Hypothalamus (tissue), 51 donors: ENCODE results near the gene LAG3.

Source experiments
- DNase-seq, 51 donors: peaks; one replicate each; lab custom pipeline; 2025; lab: John Stamatoyannopoulos, UW

The LAG3 gene

DNA sequence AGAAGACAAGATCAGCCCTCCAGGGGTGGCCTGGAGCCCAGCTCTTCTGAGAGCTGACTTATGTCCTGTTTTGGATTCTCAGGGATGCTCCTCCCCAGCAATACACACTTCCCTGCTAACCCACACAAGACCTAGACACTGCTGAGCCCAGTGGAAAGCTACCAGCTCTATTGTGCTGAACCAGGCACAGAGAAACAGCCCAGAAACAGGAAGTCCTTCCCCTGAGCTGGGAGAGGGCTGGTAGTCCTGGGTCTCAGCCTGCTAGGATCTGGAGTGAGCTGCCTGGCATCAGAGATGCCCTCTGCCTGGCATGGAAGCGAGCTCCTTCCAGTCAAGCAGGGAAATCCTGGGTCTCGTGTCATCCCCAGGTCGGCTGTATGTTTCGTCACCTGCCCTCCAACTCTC, 1.2 kb upstream of the LAG3 start:
- peak in 9 of 51 donors; percentile 3 to 21 (median 13) for DNase-seq

DNA sequence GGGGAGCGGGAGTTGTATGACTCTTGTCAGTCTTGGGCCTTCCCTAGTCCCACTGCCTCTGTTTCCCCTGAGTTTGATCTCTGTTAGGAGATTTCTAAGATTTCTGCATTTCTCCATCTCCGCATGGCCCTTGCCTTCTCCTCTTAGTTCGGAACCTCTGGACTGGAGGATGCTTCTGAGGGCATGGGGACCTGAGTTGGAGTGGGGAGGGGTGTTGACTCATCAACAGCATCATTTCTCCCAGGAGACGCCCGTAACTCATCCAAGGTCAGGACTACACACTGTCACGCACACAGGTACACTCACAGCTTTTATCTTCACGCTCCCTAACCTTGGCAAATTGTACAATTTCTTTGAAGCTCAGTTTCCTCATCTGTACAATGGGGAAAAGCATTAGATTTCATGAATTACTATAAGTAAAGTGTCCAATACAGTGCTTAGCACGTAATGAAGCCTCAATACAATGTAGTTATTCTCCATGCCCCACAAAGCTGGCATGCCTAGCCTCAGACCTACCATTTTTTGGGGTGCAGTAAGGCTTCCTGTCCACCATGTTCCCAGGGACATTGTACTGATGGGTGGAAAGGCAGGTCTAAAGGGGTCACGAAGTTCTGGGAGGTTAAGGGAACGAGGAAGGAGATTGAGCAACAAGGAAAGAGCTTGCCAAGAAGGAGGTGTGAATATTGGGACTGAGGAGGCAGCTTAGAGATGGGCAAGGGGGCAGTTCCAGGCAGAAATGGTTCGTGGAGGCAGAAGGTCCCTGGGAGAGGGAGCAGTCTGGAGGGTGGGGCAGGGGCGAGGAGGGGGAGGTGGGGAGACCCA, 600 bp upstream of the LAG3 start:
- no peak for DNase-seq

DNA sequence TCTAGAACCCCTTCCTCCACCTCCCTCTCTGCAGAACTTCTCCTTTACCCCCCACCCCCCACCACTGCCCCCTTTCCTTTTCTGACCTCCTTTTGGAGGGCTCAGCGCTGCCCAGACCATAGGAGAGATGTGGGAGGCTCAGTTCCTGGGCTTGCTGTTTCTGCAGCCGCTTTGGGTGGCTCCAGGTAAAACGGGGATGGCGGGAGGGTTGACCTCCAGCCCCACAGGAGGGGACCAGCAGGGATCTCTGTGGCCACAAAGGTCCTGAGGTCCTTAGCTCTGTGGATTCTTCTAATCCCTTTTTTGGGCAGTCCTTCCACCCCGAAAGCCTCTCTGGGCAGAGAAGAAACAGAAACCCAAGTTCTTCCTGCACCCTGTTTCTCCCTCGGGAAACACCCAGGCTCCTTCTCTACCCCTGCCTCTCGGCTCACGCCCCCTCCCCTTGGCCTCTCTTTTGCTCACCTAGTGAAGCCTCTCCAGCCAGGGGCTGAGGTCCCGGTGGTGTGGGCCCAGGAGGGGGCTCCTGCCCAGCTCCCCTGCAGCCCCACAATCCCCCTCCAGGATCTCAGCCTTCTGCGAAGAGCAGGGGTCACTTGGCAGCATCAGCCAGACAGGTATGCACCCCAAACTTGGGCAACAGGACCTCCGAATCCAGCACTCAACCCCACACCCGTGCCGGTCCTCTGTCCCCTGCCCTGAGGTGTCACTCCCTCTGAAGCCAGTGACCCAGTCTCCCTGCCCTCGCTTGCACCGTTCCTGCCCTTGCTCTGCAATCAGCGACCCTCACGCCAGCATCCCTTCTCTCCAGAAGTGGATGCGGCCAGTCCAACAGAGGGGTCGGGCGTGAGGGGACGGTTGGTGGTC, 638 bp downstream of the LAG3 start:
- DNase-seq, result no peak

DNA sequence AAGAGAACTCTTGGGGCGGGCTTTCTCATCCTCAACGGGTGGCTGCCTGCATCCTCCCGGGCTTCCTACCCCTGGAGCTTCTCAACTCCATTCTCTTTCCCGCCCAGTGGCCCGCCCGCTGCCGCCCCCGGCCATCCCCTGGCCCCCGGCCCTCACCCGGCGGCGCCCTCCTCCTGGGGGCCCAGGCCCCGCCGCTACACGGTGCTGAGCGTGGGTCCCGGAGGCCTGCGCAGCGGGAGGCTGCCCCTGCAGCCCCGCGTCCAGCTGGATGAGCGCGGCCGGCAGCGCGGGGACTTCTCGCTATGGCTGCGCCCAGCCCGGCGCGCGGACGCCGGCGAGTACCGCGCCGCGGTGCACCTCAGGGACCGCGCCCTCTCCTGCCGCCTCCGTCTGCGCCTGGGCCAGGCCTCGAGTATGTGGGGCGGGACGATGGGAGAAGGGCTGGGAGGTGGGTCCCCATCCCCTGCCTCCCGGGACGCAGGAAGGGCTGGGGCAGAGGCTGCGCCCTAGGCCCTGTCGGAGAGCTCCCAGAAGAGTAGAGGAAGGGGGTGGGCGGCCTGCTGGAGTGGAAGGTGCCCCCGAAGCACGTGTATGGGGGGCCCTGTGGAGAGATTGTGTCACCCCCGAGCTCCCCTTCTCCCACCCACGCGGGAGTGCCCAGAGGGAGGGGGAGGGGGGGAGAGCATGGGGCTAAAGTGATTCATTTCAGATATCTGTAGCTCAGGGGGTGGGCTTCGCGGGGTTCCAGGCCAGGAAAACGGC, 1.5 kb downstream of the LAG3 start:
- no peak for DNase-seq

DNA sequence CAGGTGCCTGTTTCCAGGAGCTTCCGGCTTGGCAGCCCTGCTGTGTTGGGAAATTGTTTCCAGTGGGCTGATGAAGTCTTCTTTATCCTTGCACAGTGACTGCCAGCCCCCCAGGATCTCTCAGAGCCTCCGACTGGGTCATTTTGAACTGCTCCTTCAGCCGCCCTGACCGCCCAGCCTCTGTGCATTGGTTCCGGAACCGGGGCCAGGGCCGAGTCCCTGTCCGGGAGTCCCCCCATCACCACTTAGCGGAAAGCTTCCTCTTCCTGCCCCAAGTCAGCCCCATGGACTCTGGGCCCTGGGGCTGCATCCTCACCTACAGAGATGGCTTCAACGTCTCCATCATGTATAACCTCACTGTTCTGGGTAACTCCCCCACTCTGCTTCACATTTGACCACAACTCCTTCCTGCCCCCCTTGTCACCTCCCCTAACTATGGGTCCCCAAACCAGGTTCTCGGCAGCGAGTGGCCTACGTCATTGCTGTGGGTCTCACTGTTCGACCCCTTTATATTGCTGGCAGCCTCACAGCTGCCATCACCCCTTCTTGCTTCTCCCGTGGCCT, 2.3 kb downstream of the LAG3 start:
- DNase-seq, result no peak

DNA sequence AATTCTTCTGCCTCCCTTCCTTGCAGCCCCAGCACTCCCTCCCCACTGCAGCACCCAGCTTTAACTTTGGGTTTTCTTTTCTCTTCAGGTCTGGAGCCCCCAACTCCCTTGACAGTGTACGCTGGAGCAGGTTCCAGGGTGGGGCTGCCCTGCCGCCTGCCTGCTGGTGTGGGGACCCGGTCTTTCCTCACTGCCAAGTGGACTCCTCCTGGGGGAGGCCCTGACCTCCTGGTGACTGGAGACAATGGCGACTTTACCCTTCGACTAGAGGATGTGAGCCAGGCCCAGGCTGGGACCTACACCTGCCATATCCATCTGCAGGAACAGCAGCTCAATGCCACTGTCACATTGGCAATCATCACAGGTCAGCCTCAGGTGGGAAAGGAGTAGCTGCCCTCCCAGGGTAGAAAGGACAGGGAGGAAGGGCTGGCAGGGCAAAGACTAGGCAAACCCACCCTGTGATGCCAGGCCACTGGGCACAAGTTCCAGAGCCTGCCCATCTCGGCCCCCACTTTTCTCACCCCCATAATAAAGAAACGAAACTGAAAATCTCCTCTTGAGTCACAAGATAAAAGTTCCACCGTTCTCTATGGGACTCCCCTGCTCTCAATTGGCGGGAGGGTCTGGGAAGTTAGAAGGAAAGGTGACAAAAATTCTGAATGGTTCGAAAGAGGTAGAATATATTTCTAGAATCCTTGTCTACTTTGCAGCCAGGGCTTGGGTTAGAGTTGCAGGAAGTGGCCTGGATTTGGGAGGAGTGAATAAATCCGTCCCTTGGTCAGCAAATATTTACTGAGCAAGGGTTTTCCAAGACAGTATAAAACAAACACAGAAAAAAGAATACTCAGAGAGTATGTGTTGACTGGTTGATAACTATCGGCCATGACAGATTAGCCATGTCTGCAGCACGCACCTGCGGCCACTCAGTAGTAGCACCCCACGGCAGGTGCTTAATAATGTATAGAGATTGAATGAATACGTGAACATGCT, 3.2 kb downstream of the LAG3 start:
- DNase-seq, result no peak

DNA sequence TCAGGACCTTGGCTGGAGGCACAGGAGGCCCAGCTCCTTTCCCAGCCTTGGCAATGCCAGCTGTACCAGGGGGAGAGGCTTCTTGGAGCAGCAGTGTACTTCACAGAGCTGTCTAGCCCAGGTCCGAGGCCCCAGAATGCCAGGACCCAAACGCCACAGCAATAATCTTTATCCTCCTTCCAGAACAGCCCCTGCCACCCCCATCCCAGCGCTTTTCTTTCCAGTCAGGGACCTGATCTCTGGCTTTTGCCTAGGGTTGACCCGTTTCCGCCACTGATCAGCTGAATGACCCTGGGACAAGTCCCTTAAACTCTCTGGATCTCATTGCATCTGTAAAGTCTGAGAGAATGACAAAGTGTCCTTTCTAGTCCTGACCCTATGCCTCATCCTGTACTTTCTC, 5.1 kb downstream of the LAG3 start:
- no peak for DNase-seq

DNA sequence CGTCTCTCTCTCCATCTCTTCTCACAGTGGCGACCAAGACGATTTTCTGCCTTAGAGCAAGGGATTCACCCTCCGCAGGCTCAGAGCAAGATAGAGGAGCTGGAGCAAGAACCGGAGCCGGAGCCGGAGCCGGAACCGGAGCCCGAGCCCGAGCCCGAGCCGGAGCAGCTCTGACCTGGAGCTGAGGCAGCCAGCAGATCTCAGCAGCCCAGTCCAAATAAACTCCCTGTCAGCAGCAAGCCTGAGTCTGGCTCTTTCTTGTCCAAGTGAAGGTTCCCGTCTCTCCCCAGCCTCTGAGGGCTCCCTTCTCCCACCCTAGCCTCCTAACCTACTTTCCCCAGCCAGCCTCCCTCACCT, 5.9 kb downstream of the LAG3 start:
- peak in 15 of 51 donors; percentile 14 to 54 (median 27) for DNase-seq

DNA sequence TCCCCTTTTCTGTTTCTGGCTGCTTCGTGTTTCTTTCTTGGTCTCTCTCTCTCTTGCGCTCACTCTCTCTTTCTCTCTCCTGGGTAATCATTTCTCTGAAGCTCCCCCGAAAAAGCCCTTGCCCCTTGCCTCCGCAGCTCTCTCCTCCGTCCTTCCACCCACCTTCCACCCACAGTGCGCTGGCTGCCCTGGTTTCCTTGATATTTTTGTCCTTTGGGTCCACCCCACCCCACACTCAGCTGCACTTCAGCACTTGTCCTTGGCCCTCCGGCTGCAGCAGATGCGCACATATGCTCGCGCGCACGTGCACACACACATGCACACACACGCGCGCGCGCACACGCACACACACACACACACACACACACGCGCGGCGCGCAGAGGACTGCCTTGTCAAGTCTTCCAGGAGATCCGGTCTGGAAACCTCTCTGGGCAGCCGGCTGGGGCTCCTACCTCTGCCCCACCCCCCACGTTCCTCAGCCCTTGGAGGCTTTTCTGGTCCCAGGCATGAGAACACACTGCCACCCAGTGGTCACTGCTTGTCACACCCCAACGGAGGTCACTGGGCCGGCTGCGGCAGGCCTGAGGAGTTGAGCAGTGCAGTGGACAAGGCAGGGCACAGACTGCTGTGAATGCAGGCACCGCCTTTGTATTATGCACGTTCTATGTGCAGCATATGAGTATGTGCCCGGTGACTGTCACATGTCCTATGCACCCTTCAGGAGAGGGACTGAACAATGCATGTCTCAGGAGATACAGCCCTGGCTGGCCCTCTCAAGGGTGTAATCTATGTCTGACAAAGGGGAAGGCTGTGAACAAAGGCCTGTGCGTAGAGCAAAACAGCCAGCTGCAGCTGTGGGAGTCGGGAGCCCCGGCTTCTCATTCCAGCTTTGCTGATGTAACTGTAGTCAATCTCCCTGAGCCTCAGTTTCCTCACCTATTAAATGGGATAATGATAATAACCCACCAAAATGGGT, 6.5 kb downstream of the LAG3 start:
- peak in 50 of 51 donors; percentile 41 to 92 (median 83) for DNase-seq

DNA sequence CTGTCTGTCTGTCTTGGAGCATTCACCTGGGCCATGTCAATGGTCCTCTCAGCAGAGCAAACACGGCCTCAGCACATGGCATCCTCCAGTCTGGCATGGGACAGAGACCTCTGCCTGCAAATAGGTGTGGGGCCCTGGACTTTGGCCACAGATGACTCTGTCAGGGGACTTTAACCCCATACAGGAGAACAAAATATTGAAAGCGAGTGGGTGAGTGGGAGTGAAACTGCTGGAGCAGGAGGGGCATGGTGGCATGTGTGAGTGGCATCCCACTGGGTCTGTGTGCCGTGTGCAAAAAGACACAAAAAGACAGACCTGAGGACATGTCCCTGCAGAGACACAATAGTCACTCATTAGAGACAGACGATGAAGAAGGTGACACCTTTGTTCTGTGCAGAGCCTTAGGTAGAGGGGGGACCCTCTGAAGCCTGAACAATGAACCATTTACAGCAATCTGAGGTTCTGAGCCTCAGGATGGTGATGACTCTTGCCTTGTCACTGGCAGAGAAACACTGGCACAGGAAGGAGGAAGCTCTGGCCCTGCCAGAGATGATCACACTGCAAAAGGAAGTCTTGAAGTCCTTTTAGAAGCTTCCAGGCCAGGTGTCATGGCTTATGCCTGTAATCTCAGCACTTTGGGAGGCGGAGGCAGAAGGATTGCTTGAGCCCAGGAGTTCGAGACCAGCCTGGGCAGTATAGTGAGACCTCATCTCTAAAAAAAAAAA, 7.5 kb downstream of the LAG3 start:
- DNase-seq, result no peak

DNA sequence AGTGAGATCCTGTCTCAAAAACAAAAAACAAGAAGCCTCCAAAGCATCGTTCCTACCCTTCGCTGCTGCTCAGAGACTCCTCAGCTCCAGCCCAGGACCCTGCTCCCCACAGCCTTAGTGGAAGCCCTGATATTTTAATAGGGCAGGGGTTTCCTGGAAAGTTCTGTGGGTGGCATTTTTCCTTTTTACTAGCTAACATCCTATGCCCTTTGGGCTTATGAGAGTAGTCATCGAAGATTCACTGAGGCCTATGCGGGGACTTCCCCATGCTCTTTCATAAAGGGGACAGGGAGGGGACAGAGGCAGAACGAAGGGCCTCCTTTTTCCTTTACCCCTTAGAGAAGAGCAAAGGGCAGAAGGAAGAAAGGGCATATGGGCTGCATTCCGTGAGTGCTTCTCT, 8.3 kb downstream of the LAG3 start:
- no peak for DNase-seq

DNA sequence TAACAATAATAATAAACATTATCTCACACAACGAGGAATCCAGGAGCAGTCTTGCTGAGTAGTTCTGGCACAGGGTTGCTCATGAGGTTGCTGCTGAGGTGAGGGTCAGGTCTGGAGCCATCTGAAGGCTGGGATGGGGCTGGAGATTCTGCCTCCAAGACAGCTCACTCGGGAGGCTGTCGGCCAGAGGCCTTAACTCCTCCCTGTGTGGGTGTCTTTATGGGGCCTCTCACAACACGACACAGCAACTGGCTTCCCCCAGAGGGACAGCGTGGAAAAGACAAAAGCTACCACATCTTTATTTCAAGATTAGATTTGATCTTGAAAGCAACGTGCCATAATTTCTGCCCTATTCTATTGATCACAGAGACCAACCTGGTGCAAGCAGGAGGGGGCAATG, 9.8 kb downstream of the LAG3 start:
- no peak for DNase-seq

DNA sequence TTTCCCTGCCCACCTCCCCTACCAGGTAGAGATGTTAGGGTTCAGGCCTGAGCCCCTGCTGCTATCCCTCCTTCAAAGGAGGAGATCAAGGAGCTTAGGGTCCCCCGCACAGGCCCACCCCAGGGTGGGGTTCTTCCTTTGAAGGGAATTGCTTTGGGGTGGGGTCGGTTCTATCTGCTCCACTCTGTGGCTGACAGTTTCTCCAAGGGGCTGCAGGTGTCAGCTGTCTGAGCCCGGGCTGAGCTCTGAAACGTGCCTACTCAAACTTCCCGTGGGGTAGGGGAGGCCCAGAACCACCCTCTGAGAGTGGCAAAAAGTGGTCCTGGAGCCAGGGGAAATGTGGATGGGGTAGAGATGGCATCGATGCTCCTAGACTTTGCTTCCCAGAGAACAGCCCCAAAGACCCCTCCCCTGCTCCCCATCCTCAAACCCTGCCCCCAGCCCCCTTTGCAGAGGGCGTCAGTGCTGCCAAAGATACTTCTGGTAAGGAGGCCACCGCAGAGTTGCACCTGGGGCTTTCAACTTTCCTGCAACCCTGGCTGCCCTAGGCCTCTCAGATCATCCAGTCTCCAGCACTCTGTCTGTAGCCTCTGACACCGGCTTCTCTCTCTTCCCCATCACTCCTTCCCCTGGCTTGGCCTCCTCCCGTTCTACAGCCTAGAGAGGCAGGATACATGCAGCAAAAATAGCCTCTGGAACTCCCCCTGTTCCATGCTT, 10.7 kb downstream of the LAG3 start:
- no peak for DNase-seq

DNA sequence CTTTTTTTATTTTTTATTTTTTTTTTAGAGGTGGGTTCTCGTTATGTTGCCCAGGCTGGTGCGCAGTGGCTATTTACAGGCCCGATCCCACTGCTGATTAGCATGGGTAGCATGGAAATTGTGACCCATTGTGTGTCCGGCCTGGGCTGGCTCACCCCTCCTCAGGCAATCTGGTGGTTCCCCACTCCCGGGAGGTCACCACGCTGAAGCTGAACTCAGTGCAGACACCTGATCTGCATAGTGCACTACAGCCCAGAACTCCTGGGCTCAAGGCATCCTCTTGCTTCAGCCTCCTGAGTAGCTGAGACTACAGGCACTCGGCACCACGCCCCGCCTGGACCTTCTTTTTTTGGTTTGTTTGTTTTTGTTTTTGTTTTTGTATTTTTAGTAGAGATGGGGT, 11.5 kb downstream of the LAG3 start:
- no peak for DNase-seq

DNA sequence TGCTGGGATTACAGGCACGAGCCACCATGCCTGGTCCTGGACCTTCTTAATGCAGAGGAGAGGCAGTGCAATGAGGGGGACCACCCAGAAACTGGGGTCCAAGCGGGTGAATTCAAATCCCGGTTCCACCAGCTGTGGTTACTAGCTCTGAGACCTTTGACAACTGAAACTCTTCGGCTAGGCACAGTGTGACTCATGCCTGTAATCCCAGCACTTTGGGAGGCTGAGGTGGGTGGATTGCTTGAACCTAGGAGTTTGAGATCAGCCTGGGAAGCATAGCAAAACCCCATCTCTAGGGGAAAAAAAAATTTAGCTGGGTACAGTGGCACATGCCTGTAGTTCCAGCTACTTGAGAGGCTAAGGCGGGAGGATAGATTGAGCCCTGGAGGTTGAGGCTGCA, 12.0 kb downstream of the LAG3 start:
- no peak for DNase-seq

DNA sequence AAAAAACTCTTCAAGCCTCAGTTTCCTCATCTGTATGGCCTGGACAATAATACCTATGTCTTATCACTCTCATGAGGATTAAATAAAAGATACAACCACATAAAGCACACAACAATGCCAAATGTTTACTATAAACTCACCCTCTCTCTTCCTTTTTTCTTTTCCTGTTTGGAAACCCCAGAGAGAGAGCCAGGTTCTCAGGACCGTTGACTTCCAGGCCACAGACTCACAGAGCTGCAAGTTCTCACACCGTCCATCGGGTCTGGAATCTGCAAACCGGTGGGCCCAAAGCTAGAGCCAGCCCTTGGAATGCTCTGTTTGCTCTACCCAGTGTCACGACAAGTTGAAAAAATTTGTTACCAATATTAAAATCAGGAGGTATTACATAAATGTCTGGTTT, 12.4 kb downstream of the LAG3 start:
- DNase-seq, result no peak
